ENCODE data around the gene C13orf46.

- TF ChIP-seq CTCF (conservative IDR thresholded peaks at IDR 0.05; ENCODE audit: low read depth, low read length) (no peak), EZH2 (IDR thresholded peaks at IDR 0.05; ENCODE audit: low read length, unreplicated experiment) (no peak)
Observed at GRCh38 chr13:113989585-113990300, 15.9 kb upstream of the C13orf46 start.
